Hematopoietic multipotent progenitor cell treated with erythropoietin and hydrocortisone succinate and interleukin-3 and kit ligand, for 8 days (in vitro differentiated cells): Measurements from ENCODE around the gene SMPX.

Experiments used
- DNase-seq: peaks from one replicate; pipeline ENCODE4 v3.0.0-alpha.2; 2015

Gene SMPX

DNA sequence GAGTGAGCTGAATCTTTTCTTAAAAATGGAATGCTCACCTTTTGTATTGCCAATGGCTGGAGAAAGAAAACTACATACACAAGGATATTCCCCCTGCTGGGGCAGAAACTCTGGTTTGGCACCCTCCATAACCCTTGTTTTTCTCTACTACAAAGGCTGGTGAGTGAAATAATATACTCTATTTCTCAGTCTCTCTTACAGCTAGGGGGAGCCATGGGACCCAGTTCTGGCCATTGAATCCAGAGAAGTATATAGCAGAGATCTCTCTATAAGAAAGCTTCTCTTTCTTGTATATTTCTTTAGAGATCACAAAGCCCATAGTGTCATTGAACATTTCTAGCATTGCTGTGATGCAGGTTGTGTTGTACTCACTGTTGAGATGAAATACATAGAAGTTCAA, 49.8 kb downstream of the SMPX start:
- DNase-seq, result peak; percentile 1

DNA sequence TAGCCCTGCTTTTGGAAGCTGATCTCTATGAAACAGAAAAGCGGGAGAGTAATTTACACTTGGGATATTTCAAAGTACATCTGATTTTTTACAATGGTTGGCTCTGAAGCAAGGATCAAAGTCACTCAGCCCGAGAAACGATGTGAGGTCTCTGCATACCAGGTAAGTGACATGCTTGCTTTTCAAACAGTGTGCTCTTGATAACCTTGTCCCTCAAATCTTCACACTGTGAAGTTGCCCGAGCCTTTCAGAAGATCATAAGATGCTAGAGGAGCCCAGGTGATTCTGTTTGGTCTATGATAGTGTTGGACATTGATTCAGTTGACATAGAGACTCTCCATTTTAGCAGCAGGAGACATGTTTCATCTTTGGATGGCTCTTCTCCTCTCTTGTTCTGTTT, 52.7 kb downstream of the SMPX start:
- DNase-seq, result no peak

- no peak for DNase-seq
These were observed 55.2 kb downstream of the SMPX start for GRCh38 chrX:21702725-21703124.

- DNase-seq, result no peak
These were observed 56.9 kb downstream of the SMPX start for GRCh38 chrX:21700967-21701366.

DNA sequence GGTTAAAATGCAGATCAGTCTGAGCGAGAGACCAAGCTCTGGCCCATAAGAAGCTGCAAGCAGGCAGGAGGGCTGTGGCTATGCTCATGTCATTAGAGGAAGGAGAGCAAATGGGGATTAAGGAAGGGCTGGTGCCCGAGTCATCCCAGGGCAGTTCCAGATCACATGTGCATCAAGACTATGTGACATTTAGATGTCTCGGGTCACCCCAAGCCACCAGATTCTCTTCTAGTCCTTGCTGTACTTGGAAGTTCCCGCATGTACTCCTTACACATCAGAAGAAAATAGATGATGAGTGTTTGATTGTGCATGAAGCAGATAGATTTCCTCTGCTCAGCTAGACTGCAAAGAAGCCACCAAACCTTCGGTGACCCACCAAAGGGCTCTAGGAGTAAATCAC, 57.6 kb downstream of the SMPX start:
- no peak for DNase-seq

DNA sequence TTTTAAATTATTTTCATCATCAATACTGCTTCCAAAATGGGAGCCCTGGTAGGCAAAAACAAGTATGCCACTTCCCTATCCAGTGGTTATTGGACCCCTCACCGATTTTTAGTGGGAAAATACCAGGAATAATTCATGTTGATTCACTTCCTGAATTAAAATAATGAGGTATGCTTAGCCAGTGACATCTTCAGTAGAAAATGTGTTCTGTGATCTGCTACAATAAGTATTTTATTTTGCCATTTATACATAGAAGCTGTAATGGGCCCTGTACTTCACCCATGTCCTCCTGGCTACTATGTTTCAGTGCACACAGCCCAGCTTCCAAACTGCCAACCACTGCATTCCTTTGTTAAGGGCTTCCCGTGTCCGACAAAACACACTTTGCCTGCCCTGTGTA, 58.8 kb downstream of the SMPX start:
- no peak for DNase-seq

DNA sequence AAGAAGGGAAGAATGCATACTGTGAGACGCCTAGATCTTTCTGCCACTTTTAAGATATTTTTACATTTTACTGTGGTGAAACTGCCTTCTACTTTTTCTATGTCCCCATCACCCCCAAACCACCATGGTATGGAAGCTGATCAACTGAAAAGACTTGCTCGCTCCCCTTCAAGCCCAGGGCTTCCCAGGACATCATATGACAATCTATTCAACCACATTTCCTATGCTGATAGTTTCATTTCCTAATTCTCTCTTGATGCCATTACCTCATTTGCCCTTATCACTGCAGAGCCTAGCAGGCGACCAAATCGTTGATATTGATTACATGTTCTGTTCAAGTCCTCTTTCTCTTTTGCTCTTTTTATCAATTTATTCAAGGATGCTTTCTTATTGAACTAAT, 59.6 kb downstream of the SMPX start:
- no peak for DNase-seq

- DNase-seq, result no peak
These were observed 66.4 kb downstream of the SMPX start for GRCh38 chrX:21691512-21692018.

GRCh38 chrX:21683941-21684340, 74.0 kb downstream of the SMPX start:
- DNase-seq, result no peak

GRCh38 chrX:21678048-21678612, 79.8 kb downstream of the SMPX start:
- no peak for DNase-seq

- DNase-seq, result no peak
These were observed 82.0 kb downstream of the SMPX start for GRCh38 chrX:21675931-21676330.

DNA sequence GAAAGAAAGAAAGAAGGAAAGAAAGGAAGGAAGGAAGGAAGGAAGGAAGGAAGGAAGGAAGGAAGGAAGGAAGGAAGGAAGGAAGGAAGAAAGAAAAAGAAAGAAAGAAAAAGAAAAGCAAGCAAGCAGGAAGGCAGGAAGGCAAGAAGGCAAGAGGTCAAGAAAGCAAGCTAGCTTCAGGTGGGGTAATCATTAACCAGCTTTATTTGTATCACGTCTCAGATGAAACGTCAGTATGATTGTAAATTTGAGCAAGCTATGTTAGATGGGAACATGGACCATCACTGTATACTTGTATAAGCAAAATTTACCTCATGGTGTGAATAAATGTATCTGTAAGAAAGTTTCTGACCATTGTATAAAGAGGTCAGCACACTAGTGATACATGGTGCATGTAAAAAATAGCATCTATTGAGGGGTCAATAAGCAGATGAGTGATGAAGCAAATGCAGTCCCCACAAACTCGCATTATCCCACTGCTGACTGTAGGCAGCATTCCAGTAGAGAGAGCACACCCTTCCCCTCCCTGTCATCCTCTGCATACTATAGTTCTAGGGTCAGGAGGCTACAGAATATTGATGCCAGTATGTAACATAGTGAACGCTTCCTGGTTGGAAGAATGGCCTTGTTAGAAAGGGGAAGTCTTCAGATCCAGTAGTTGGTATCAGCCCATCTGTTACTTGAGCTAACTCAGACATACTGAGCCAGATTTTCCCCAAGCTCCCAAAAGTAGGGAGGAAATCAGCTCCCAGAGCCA, 83.3 kb downstream of the SMPX start:
- DNase-seq, result no peak

- DNase-seq, result no peak
These were observed 91.2 kb downstream of the SMPX start for GRCh38 chrX:21666679-21667078.

- DNase-seq, result no peak
These were observed 91.7 kb downstream of the SMPX start for GRCh38 chrX:21666252-21666651.

DNA sequence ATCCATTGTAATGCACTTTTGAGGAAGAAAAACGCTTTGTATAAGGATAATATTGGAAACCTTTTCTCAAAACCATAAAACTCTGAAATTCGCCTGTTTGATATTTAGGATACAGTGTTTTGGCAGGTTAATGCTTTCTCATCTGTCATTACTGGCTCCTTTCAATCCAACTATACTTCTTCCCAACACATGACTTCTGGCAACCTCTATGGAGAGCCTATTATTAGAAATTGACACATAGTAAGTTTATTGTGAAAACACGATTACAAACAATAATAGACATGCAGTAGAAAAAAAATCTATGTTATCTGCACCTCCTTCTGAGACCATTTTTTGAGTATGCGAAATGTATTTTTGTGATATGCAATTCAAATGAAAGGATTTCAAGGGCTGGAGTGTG, 95.2 kb downstream of the SMPX start:
- DNase-seq, result no peak

DNA sequence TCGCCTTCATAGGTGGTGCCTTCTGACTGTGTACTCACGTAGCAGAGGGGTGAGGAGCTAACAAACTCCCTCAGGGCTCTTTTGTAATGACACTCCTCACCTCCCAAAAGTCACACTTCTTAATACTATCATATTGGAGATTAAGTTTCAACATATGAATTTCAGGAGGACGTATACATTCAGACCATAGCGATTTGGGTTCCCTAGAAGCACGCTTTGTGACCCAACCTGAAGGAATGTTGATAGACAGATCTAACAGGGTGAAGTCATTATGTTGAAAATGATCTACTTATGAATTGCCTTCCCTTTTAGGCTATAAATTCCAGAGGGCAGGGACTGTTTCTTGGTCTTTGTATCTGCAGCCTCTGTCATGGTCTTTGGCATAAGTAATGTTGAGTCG, 96.6 kb downstream of the SMPX start:
- DNase-seq, result no peak

GRCh38 chrX:21660156-21660555, 97.8 kb downstream of the SMPX start:
- no peak for DNase-seq

- DNase-seq, result no peak
These were observed 98.6 kb downstream of the SMPX start for GRCh38 chrX:21659320-21659719.

- no peak for DNase-seq
These were observed 99.2 kb downstream of the SMPX start for GRCh38 chrX:21658746-21659145.

GRCh38 chrX:21658152-21658737, 99.7 kb downstream of the SMPX start, which contains the start of gene KLHL34:
Gene KLHL34, minus strand, starts transcription at chrX:21658330. Its CDS starts 542 bp downstream, at chrX:21657788.
- no peak for DNase-seq

- DNase-seq, result no peak
These were observed 100.4 kb downstream of the SMPX start for GRCh38 chrX:21657318-21658151.

DNA sequence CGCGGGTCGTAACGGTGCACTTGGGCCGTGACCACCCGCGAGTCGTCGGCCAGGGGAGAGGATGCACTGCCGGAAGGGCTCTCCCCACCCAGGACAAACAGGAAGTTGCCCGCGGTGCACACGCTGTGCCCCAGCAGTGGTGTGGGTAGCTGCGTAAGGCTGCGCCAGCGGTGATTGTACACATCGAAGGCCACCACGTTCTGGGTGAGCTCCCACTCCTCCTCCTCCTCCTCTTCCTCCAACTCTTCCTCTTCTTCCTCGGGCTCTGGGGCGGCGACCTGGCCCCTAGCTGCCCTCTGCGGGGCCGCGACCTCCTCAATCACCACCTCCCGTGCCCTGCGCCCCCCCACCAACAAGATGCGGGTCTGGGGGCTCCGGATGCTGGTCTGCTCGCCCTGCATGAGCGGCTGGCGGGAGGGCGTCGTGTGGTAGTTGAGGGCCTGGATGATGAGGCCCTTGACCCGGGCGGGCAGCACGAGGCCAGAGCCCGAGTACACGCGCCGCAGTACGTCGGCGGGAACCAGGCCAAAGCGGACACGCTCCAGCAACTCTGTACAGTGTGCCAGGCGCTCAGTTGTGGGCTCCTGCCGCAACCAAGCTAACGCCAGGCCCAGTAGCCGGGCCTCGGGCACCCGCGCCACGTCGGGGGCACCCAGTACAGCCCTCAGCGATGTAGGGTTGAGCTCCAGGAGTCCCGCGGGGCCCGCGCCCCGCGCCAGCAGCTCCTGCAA, 101.2 kb downstream of the SMPX start:
- no peak for DNase-seq
